Embryonic facial prominence (tissue), 1 donor: ENCODE measurements around the gene KLHL36.
"Not testable (repeated sequence)": the region's sequence is repeated elsewhere in the genome, so short reads cannot be mapped to it uniquely, and the experiment has no call there.

Experiments used
- DNase-seq: peaks from one replicate; pipeline ENCODE4 v3.0.0-alpha.2; 2016; ENCODE audit errors: extremely low spot score

KLHL36 gene

DNA sequence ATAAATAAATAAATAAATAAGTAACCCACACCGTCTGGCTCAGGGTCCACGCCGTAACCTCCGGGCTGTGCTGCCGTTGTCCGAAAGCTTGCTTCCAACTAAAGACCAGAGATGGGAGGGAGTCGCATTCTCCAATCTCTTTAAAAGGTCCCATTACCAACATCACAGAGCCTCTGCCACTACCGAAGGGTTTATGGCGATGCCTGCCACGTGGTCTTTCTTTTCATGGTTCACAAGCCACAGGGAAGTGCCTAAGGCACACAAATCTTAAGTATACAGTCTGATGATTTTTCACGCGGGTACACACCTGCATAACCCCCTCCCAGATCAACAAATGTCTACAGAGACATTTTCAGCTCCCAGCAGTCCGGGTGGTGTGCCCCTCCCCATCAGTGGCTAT is 31.8 kb upstream of the KLHL36 start:
- DNase-seq, result no peak

DNA sequence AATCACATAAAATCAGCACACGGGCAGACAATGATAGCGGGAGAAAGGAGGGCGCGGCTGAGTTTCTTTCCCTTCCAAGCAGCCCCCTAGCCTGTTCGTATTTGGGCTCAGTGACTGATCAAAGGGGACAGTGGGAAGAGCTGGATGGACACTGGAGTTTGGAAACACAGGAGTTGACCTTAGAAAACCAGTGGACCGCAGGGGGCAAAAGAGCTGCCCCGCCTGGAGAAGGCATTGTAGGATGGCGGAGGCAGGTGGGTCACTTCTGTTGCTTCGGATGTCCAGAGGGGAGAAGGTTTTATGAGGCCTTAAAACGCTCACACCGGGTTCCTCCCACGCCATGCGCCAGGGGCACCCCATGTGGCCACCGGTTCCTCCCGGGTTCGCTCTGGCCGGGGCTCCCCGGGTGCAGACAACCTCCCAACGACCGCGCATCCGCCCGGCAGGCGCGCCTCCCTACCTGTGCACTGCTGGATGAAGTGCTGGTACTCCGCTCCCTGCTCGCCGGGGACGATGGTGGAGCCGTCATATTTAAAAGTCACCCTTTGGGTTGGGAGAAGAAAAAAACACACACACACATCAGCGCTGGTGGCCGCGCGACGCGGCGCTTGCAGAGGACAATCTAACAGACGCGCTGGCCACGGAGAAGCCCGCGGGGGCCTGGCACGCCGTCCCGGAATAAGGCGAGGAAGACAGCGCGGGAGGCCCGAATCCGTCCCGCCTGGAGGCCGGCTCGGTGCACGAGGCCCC is 31.1 kb upstream of the KLHL36 start:
- no peak for DNase-seq

- DNase-seq, result peak; percentile 92
These were observed 30.3 kb upstream of the KLHL36 start, which contains the start of gene COTL1 for GRCh38 chr16:84617791-84618580. COTL1 (minus strand) TSS chr16:84618078; CDS start chr16:84617914, 164 bp downstream.

GRCh38 chr16:84618581-84619460 is 29.5 kb upstream of the KLHL36 start:
- DNase-seq, result no peak

- DNase-seq, result not testable (repeated sequence)
These were observed 27.4 kb upstream of the KLHL36 start for GRCh38 chr16:84620913-84621312.

DNA sequence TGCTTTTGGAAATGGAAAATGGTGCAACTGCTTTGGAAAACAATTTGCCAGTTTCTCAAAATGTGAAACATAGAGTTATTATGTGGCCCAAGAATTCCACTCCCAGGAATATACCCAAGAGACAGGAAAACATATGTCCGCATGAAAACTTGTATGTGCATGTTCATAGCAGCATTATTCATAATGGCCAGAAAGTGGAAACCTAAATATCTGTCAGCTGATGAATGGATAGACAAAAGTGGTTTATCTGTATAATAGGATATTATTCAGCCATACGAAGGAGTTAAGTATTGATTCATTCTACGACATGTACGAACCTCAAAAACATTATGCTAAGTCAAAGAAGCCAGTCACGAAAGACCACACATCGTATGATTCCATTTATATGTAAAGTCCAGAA is 22.8 kb upstream of the KLHL36 start:
- DNase-seq, result no peak

- DNase-seq, result no peak
These were observed 20.0 kb upstream of the KLHL36 start for GRCh38 chr16:84628226-84628731.

- DNase-seq, result no peak
These were observed 18.7 kb upstream of the KLHL36 start for GRCh38 chr16:84629580-84629979.

GRCh38 chr16:84630009-84630408 is 18.3 kb upstream of the KLHL36 start:
- DNase-seq, result no peak

- no peak for DNase-seq
These were observed 17.7 kb upstream of the KLHL36 start for GRCh38 chr16:84630446-84631152.

DNA sequence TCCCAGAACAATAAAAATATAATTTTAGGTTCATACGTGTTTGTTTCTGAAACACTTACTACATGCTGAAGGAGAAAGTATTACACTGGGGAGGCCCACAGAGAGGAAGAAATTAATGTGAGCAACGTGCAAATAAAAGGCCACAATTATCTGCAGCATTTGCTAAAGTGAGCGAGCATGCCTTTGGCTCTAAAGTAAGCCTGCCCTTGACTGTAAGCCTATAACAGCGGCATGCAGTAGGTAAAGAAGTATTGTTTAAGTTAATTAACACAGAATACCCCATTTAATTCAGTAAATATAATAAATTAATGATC is 17.2 kb upstream of the KLHL36 start:
- DNase-seq, result no peak

DNA sequence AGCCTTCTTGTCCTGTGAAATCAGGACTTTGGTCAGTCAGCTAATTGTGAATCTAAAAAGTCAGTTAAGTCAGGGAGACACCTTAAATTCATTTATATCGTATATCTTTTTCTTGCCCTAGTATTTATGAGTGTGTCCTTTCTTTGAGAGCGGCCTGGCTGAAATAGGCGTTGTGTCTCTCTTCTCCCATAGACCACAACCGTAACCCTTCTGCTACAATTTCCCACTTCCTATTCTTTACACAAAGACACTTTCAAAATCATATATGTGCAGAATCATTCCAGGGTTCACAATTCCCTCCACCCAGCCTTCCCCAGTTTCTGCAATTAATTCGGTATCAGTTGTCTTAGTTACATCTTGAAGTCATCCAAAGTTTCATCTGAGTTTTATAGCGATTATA is 16.4 kb upstream of the KLHL36 start:
- no peak for DNase-seq

DNA sequence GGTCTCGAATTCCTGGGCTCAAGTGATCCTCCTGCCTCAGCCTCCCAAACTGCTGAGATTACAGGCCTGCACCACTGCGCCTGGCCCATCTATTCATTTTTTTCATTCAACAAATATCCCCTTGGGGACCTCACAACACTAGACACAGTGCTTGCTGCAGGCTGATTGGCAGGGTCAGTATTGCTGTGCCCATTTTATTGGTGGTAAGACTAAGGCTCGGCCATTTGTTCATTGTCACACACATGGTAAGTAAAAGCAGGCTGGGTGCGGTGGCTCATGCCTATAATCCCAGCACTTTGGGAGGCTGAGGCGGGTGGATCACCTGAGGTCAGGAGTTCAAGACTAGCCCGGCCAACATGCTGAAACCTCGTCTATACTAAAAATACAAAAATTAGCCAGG is 15.4 kb upstream of the KLHL36 start:
- DNase-seq, result not testable (repeated sequence)

- no peak for DNase-seq
These were observed 14.7 kb upstream of the KLHL36 start for GRCh38 chr16:84633622-84634021.

DNA sequence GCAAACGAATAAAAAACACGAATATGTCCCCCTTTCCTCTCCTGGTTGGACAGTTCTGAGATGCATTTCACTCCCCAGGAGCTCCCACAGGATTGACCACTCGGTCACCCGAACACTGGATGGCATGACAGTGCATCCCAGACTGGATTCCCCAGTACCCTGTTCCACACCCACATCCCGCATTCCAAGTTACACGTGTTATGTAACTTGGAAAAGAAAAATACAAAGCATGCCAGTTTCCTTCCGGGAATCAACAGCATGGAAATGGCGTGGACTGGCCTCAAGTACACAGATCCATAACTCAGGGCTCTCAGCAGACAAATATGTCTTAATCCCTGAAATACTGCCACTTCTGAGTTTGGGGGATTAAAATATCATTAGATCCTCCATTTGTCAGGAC is 12.6 kb upstream of the KLHL36 start:
- DNase-seq, result no peak

DNA sequence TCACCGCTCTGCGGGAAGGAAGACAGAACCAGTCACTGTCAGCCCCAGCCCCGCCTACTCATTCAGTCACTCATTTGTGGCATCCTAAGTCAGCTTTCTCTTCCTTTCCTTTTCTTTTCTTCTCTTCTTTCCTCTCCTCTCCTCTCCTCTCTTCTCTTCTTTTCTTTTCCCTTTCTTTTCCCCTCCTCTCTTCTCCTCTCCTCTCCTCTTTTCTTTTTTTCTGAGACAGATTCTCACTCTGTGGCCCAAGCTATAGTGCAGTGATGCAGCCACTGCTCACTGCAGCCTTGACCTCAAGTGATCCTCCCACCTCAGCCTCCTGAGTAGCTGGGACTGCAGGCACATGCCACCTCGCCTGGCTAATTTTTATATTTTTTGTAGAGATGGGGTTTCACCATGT is 10.6 kb upstream of the KLHL36 start:
- DNase-seq, result no peak

GRCh38 chr16:84638231-84638806 is 10.0 kb upstream of the KLHL36 start:
- no peak for DNase-seq

GRCh38 chr16:84640145-84640544 is 8.2 kb upstream of the KLHL36 start:
- DNase-seq, result no peak

DNA sequence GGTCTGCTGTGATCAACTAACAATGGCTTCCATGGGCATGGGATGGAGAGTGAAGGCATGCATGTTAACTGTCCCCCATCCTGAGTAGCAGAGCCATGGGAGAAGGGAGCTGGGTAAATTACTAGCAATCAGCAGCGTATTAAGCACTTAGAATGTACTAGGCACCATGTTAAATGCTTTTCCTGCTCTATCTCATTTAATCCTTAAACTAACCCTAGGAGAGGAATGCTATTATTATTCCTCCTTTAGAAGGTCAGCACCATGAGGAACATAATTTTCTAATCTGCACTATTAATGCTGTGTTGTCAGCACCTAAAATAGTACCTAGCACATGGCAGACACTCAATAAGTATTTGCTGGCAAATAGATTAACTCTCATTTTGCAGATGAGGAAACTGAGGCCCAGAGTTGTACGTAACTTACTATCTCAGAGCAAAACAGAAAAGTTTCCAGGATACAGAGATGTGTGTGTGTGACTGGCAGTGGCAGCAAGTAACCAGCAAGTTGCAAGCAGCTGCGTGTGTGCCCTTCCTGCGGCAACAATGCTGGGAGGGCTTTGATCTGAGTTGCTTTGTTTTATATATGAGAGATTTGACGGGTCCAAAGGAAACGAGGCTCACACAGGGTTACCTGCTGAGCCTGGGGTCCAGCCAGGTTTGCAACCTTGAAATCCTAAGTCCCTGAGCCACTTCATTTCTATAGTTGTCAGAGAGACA is 6.5 kb upstream of the KLHL36 start:
- no peak for DNase-seq

DNA sequence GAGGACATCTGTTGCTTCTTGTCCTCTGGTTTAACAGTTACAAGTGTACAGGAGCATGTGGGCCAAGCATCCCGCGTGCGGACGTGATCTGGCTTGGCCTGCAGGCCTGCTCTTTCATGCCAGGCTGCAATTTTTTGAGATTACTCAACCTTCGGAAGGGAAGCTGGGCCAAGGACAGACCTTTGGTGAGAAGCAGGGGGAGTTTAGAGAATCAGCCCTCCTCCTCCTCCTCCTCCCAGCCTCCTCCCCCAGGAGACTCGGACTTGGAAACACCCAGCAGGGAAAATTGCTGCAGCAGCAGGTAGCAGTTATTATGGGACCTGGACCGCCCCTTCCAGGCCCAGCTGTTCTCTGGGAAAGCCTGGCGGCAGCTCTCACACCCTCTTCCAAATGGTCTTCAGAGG is 5.1 kb upstream of the KLHL36 start:
- no peak for DNase-seq
